HepG2 (cell line): ENCODE results near the gene TMEM9. TPM values are rescaled to one million over a fixed set of nuclear protein-coding genes. Genes with fewer than 3 reads are reported as not detected.
A peak's percentile ranks its signal among the peaks of the same experiment; 100 is the strongest.

ENCODE experiments used
- AKAP8 ChIP-seq: sonication (generic); formaldehyde crosslinking; IDR thresholded peaks from 2 replicates; pipeline ENCODE4 v1.5.1; 2020; ENCODE audit warnings: mild to moderate bottlenecking, missing genetic modification reagents
- BCL6 ChIP-seq: IDR thresholded peaks from 2 replicates; pipeline ENCODE4 v1.6.1; 2016; ENCODE audit warnings: missing genetic modification reagents, missing compliant biosample characterization
- CHD2 ChIP-seq: IDR thresholded peaks from 2 replicates; pipeline ENCODE4 v1.6.1; 2011; ENCODE audit warnings: low read depth, low read length, improper control_type of control experiment
- EED ChIP-seq: sonication (generic); formaldehyde crosslinking; IDR thresholded peaks from 2 replicates; pipeline ENCODE4 v1.5.0; 2020; ENCODE audit warnings: mild to moderate bottlenecking, missing genetic modification reagents
- EHMT2 ChIP-seq: fragments of 200-600 bp; sonication (generic); IDR thresholded peaks from 2 replicates; pipeline ENCODE4 v1.7.0; 2017; ENCODE audit warnings: antibody characterized with exemption, low read depth, low read length, borderline replicate concordance
- FOXO1 ChIP-seq: sonication (generic); formaldehyde crosslinking; IDR thresholded peaks from 2 replicates; pipeline ENCODE4 v1.4.0; 2020; ENCODE audit warnings: missing genetic modification reagents
- GFI1 ChIP-seq: sonication (generic); formaldehyde crosslinking; IDR thresholded peaks from 2 replicates; pipeline ENCODE4 v1.5.0; 2020; ENCODE audit warnings: missing genetic modification reagents, mild to moderate bottlenecking, borderline replicate concordance
- HDAC6 ChIP-seq: fragments of 200-600 bp; sonication (generic); IDR thresholded peaks from 2 replicates; pipeline ENCODE4 v1.7.0; 2017; ENCODE audit warnings: mild to moderate bottlenecking, antibody characterized with exemption, low read length, low read depth
- IRF1 ChIP-seq: sonication (generic); formaldehyde crosslinking; IDR thresholded peaks from 2 replicates; pipeline ENCODE4 v1.4.0; 2020; ENCODE audit warnings: low read depth, mild to moderate bottlenecking, missing genetic modification reagents
- MAF1 ChIP-seq: sonication (generic); formaldehyde crosslinking; IDR thresholded peaks from 2 replicates; pipeline ENCODE4 v1.5.0; 2020; ENCODE audit warnings: missing genetic modification reagents, borderline replicate concordance
- MAFG ChIP-seq: sonication (generic); formaldehyde crosslinking; IDR thresholded peaks from 2 replicates; pipeline ENCODE4 v1.5.1; 2020; ENCODE audit warnings: mild to moderate bottlenecking, missing genetic modification reagents
- NCOR1 ChIP-seq: fragments of 200-600 bp; sonication (generic); IDR thresholded peaks from 2 replicates; pipeline ENCODE4 v1.7.0; 2017; ENCODE audit warnings: antibody characterized with exemption, low read length, borderline replicate concordance
- POGZ ChIP-seq: sonication (generic); formaldehyde crosslinking; IDR thresholded peaks from 2 replicates; pipeline ENCODE4 v1.4.0; 2020; ENCODE audit warnings: mild to moderate bottlenecking, missing genetic modification reagents
- PTBP1 ChIP-seq: fragments of 200-400 bp; formaldehyde crosslinking; IDR thresholded peaks from 2 replicates; pipeline ENCODE4 v1.6.1; 2018; ENCODE audit warnings: low read length, low read depth; ENCODE audit not compliant: poor library complexity, severe bottlenecking
- RCOR2 ChIP-seq: IDR thresholded peaks from 2 replicates; pipeline ENCODE4 v1.6.1; 2016; ENCODE audit warnings: missing biosample characterization, missing genetic modification reagents
- RFX3 ChIP-seq: IDR thresholded peaks from 2 replicates; pipeline ENCODE4 v1.6.1; 2016; ENCODE audit warnings: missing biosample characterization, missing genetic modification reagents
- TBL1XR1 ChIP-seq: fragments of 150-350 bp; IDR thresholded peaks from 2 replicates; pipeline ENCODE4 v1.6.1; 2014; ENCODE audit warnings: borderline replicate concordance, low read length; ENCODE audit not compliant: partially characterized antibody
- YY1 ChIP-seq: IDR thresholded peaks from 2 replicates; pipeline ENCODE4 v1.6.1; 2011; ENCODE audit warnings: low read length, low read depth, moderate library complexity, mild to moderate bottlenecking; ENCODE audit not compliant: insufficient read depth, insufficient replicate concordance
- ZBED4 ChIP-seq: sonication (generic); formaldehyde crosslinking; IDR thresholded peaks from 2 replicates; pipeline ENCODE4 v1.4.0; 2020; ENCODE audit warnings: missing genetic modification reagents, borderline replicate concordance
- ZBTB7A ChIP-seq: sonication (generic); formaldehyde crosslinking; IDR thresholded peaks from 2 replicates; pipeline ENCODE4 v1.8.0; 2022; ENCODE audit warnings: mild to moderate bottlenecking, missing genetic modification reagents
- ZNF20 ChIP-seq: sonication (generic); formaldehyde crosslinking; IDR thresholded peaks from 2 replicates; pipeline ENCODE4 v1.4.0; 2020; ENCODE audit warnings: mild to moderate bottlenecking, moderate library complexity, missing genetic modification reagents
- ZNF251 ChIP-seq: sonication (generic); formaldehyde crosslinking; IDR thresholded peaks from 2 replicates; pipeline ENCODE4 v1.9.0; 2021; ENCODE audit warnings: mild to moderate bottlenecking, missing genetic modification reagents
- ZNF430 ChIP-seq: sonication (generic); formaldehyde crosslinking; IDR thresholded peaks from 2 replicates; pipeline ENCODE4 v1.9.0; 2021; ENCODE audit warnings: mild to moderate bottlenecking, missing genetic modification reagents
- ZNF432 ChIP-seq: sonication (generic); formaldehyde crosslinking; IDR thresholded peaks from 2 replicates; pipeline ENCODE4 v1.5.0; 2020; ENCODE audit warnings: missing genetic modification reagents, mild to moderate bottlenecking, borderline replicate concordance
- ZNF570 ChIP-seq: sonication (generic); formaldehyde crosslinking; IDR thresholded peaks from 2 replicates; pipeline ENCODE4 v1.4.0; 2020; ENCODE audit warnings: mild to moderate bottlenecking, missing genetic modification reagents, borderline replicate concordance
- ZSCAN31 ChIP-seq: sonication (generic); formaldehyde crosslinking; IDR thresholded peaks from 2 replicates; pipeline ENCODE4 v1.5.0; 2020; ENCODE audit warnings: low read depth, mild to moderate bottlenecking, missing genetic modification reagents
- polyA plus RNA-seq, 8 experiments: library from polyadenylated mRNA; depleted of rRNA in 3 of 8; stranded (reverse) in 7 of 8; unstranded in 1 of 8; fragments of >200 nt; fragmentation: Illumina TruSeq in 4 of 8; extraction: Trizol in 4 of 8; gene quantifications; 2 replicates each; pipeline versions ENCODE4 v1.2.1 to v1.2.3, GENCODE V29; 2011 to 2016; ENCODE audit warnings: low read depth in 4 of 8, missing spikeins in 1 of 8, mixed read lengths in 1 of 8; ENCODE audit not compliant: insufficient read depth in 1 of 8
- total RNA-seq, 5 experiments: library from RNA; depleted of rRNA; stranded (reverse); fragments of >200 nt; fragmentation: Illumina TruSeq; extraction: Trizol; gene quantifications; 2 replicates each; pipeline ENCODE4 v1.2.3, GENCODE V29; 2016; ENCODE audit warnings: low read depth in 1 of 5

TMEM9 gene
- total and polyA plus RNA-seq, 2 of the 13 experiments (the other 11 are each of a cell fraction or from before 2014, with no cell fraction given): 60.9 to 102 TPM

GRCh38 chr1:201171063-201172036 lies 17.1 kb upstream of the TMEM9 start (continued):
- no peak for TF ChIP-seq EED (CRISPR knock-in tag)
- no peak for TF ChIP-seq BCL6 (CRISPR knock-in tag)
- TF ChIP-seq ZBTB7A (CRISPR knock-in tag): no peak; the same call in 1 of the 2 replicates
- TF ChIP-seq HDAC6: no peak
- TF ChIP-seq RFX3 (CRISPR knock-in tag): no peak
- TF ChIP-seq ZBED4 (CRISPR knock-in tag): no peak
- TF ChIP-seq RCOR2 (CRISPR knock-in tag): peak; percentile 70; the same call in 1 of the 2 replicates
- no peak for TF ChIP-seq CHD2
- TF ChIP-seq ZSCAN31 (CRISPR knock-in tag): peak; percentile 23; the same call in 1 of the 2 replicates
- TF ChIP-seq PTBP1: no peak
- no peak for TF ChIP-seq POGZ (CRISPR knock-in tag)
- no peak for TF ChIP-seq EHMT2
- TF ChIP-seq FOXO1: no peak
- no peak for TF ChIP-seq MAFG (CRISPR knock-in tag)
- TF ChIP-seq YY1: no peak
- no peak for TF ChIP-seq ZNF251
- TF ChIP-seq ZNF432 (CRISPR knock-in tag): no peak
- TF ChIP-seq TBL1XR1: no peak
- TF ChIP-seq ZNF570 (CRISPR knock-in tag): no peak
- no peak for TF ChIP-seq MAF1 (CRISPR knock-in tag)
- TF ChIP-seq ZNF20 (CRISPR knock-in tag): no peak
- no peak for TF ChIP-seq AKAP8
- TF ChIP-seq IRF1: no peak
- TF ChIP-seq ZNF430: 0 out of 2 replicates have a peak, but pooled peaks have one; percentile 60
- no peak for TF ChIP-seq NCOR1
- TF ChIP-seq GFI1 (CRISPR knock-in tag): no peak
